ENCODE measurements around the gene LRRC1.

DNA sequence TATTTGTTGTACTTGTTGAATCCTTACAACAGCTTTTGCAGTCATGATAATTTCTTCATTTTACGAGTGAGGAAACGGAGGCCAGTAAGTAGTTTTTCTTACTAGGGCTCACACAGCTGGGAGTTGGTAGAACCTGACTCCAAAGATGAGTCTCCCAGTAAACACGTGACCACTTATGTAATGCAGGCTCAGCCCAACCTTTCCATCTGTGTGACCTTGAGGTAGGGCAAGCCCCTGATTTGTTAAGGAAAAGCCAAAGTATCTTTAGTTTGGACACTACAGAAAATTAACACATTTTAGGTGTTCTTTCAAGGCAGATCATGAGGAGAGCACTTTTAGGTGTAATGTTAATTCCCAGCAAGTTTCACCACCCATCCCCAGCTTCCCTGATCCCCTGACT is 111.3 kb downstream of the LRRC1 start:
- TF ChIP-seq, protein P1, sequence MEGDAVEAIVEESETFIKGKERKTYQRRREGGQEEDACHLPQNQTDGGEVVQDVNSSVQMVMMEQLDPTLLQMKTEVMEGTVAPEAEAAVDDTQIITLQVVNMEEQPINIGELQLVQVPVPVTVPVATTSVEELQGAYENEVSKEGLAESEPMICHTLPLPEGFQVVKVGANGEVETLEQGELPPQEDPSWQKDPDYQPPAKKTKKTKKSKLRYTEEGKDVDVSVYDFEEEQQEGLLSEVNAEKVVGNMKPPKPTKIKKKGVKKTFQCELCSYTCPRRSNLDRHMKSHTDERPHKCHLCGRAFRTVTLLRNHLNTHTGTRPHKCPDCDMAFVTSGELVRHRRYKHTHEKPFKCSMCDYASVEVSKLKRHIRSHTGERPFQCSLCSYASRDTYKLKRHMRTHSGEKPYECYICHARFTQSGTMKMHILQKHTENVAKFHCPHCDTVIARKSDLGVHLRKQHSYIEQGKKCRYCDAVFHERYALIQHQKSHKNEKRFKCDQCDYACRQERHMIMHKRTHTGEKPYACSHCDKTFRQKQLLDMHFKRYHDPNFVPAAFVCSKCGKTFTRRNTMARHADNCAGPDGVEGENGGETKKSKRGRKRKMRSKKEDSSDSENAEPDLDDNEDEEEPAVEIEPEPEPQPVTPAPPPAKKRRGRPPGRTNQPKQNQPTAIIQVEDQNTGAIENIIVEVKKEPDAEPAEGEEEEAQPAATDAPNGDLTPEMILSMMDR (IDR thresholded peaks at IDR 0.05; ENCODE audit: low read depth, low read length, missing input control), result no peak
- TF ChIP-seq, protein P2, sequence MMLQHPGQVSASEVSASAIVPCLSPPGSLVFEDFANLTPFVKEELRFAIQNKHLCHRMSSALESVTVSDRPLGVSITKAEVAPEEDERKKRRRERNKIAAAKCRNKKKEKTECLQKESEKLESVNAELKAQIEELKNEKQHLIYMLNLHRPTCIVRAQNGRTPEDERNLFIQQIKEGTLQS (IDR thresholded peaks at IDR 0.05), result no peak
- TF ChIP-seq, protein P3, sequence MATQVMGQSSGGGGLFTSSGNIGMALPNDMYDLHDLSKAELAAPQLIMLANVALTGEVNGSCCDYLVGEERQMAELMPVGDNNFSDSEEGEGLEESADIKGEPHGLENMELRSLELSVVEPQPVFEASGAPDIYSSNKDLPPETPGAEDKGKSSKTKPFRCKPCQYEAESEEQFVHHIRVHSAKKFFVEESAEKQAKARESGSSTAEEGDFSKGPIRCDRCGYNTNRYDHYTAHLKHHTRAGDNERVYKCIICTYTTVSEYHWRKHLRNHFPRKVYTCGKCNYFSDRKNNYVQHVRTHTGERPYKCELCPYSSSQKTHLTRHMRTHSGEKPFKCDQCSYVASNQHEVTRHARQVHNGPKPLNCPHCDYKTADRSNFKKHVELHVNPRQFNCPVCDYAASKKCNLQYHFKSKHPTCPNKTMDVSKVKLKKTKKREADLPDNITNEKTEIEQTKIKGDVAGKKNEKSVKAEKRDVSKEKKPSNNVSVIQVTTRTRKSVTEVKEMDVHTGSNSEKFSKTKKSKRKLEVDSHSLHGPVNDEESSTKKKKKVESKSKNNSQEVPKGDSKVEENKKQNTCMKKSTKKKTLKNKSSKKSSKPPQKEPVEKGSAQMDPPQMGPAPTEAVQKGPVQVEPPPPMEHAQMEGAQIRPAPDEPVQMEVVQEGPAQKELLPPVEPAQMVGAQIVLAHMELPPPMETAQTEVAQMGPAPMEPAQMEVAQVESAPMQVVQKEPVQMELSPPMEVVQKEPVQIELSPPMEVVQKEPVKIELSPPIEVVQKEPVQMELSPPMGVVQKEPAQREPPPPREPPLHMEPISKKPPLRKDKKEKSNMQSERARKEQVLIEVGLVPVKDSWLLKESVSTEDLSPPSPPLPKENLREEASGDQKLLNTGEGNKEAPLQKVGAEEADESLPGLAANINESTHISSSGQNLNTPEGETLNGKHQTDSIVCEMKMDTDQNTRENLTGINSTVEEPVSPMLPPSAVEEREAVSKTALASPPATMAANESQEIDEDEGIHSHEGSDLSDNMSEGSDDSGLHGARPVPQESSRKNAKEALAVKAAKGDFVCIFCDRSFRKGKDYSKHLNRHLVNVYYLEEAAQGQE (IDR thresholded peaks at IDR 0.05), result no peak
- TF ChIP-seq, protein P4, sequence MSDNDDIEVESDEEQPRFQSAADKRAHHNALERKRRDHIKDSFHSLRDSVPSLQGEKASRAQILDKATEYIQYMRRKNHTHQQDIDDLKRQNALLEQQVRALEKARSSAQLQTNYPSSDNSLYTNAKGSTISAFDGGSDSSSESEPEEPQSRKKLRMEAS (IDR thresholded peaks at IDR 0.05), result no peak

Data from liver (tissue), 3 donors.